DMS153 treated with DMSO at 0.1 percent for 48 hours (cell line): ENCODE results near the gene MED17.
"Not testable (repeated sequence)": the region's sequence is repeated elsewhere in the genome, so short reads cannot be mapped to it uniquely, and the experiment has no call there.

Experiments
- DNase-seq: peaks from one replicate; lab custom pipeline; 2025; ENCODE audit not compliant: unreplicated experiment; lab: John Stamatoyannopoulos, UW

The MED17 gene, protein sequence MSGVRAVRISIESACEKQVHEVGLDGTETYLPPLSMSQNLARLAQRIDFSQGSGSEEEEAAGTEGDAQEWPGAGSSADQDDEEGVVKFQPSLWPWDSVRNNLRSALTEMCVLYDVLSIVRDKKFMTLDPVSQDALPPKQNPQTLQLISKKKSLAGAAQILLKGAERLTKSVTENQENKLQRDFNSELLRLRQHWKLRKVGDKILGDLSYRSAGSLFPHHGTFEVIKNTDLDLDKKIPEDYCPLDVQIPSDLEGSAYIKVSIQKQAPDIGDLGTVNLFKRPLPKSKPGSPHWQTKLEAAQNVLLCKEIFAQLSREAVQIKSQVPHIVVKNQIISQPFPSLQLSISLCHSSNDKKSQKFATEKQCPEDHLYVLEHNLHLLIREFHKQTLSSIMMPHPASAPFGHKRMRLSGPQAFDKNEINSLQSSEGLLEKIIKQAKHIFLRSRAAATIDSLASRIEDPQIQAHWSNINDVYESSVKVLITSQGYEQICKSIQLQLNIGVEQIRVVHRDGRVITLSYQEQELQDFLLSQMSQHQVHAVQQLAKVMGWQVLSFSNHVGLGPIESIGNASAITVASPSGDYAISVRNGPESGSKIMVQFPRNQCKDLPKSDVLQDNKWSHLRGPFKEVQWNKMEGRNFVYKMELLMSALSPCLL

DNA sequence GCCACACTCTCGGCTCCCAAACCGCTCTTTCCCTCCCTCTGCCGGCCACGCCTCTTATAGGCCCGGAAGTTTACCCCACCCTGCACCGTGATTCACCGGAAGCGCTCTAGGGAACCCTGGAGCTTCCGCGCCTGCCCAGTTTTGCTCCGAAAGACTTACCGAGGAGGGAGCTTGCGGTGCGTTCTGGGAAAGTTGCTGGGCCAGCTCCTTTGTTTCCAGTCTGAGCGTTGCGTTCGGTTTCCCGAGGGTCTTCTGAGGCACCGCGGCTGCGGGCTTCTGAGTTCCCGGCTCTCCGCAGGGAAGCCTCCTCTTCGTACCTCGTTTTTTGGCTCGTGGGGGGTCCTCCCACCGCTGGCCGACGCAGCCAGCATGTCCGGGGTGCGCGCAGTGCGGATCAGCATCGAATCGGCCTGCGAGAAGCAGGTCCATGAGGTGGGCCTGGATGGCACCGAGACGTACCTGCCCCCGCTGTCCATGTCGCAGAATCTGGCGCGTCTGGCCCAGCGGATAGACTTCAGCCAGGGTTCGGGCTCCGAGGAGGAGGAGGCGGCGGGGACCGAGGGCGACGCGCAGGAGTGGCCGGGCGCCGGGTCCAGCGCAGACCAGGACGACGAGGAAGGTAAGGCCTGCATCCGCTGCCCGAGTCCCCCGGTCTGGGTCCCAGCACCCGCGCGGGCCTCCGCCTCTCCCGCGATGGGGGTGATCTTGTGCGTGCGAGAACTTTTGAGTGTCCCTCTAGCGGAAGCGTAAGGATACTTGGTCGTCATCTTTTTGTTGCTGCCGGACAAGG lies at the start of gene MED17:
Gene MED17, plus strand, starts transcription at position 138 of the 790 bp plus-strand sequence. Its CDS starts 232 bp downstream, at position 370.
- peak; percentile 88 for DNase-seq

DNA sequence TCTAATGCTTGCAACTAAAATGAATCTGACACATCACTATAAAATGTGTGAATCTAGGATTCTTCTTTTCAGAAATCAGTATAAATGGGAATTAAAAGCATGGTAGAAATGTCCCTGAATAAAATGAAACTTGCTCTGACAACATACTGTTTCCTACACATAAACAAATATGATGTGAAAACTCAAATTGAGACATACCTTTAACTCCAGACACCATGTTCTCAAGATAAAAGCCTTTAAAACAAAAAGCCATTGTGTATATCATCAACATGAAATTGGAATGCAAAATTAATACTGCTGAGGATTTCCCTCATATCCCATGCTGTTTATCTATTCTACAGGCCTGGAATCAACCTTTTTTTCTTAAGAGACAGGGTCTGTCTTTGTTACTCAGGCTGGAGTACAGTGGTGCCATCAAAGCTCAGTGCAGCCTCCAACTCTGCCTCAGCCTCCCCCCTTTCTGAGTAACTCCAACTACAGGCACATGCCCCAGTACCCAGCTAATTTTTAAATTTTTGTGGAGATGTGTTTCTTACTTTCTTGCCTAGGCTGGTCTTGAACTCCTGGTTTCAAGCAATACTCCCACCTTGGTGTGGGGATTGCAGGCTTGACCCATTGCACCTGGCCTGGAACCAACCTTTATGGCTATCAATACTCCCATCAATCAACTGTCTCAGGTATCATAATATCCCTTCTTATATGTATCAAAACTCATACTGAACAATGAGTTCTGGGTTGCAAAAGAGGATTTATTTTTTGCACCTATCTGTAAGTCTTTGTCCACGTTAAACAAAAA lies 49.5 kb upstream of the MED17 start:
- no peak for DNase-seq

DNA sequence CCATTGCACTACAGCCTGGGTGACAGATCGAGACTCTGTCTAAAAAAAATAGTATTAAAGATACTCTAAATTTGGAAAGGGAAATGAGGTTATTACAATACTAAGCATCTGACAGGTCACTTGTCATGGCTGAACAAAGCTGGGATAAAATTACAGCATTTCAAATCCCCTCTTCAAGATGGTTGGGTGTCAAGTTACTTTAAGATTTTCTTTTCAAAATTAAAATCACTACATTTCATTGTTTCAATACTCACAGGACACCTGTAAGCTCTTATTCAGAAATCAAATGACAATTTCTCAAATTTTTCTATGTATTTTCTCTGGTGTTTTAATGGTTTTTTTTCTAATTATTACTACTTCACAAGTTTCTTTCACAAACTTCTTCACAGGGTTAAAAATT lies 48.5 kb upstream of the MED17 start:
- no peak for DNase-seq

DNA sequence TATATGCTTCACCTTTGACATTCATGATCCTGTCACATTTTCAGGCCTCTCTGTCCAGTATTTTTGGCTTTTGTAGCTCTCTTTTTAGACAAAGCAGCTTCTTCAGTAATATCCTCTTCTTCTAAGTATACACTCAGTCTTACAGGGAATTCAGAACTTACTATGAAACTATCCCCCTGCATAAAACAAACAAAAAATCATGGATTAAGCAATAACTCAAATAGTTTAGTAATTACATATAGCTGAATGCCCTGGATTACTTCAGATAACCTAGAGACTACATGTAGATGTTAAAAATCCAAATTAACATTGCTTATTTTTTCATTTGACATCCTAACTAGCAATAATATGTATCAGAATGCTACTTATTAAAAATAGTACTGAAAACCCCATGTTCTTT lies 48.0 kb upstream of the MED17 start:
- no peak for DNase-seq

DNA sequence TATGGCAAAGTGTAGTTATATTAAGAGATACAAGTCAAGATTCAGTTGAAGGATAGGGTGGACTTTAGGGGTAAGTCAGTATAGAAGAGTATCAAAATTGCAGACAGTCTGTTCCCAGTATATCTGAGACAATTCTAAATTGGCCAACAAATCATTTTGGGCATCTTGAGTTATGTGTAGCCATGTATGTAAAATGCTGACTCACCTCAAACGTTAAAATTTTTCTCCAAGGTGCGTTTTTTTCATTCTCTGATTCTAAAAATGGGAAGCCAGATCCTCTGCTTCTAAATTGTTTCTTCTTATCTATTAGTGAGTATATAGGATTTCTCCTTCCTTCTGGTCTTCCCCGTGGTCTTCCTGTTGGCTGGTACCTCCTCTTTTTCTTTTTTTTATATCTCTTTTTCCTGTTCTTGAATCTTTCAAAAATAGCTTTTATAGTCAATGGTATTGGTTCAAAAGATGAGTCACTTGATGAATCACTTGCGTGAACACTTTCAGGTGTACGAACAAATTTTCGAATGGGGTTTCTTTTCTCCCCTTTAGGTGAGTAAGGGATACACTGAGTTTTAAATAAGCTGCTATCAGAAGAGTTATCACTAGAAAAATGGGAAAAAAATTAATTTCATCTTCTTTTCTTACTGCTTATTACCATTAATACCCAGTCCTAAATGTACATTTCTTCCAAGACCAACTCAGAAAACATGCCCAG lies 46.0 kb upstream of the MED17 start:
- no peak for DNase-seq

DNA sequence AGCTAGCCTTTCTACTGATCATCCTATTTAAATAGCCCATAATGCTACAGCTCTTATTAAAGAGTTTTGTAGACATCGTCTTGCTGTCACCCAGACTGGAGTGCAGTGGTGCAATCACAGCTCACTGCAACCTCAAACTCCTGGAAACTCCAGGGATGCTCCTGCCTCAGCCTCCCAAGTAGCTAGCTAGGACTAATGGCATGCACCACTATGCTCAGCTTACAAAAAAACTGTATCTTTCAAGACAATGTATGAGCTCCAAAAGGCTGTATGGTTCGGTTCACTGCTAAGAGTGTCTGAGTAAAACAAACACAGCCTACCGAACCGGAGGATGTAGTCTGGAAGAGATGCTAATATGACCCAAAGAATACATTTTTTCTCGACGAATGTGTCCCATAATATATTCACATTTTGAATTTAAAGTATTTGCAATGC lies 45.4 kb upstream of the MED17 start:
- no peak for DNase-seq

DNA sequence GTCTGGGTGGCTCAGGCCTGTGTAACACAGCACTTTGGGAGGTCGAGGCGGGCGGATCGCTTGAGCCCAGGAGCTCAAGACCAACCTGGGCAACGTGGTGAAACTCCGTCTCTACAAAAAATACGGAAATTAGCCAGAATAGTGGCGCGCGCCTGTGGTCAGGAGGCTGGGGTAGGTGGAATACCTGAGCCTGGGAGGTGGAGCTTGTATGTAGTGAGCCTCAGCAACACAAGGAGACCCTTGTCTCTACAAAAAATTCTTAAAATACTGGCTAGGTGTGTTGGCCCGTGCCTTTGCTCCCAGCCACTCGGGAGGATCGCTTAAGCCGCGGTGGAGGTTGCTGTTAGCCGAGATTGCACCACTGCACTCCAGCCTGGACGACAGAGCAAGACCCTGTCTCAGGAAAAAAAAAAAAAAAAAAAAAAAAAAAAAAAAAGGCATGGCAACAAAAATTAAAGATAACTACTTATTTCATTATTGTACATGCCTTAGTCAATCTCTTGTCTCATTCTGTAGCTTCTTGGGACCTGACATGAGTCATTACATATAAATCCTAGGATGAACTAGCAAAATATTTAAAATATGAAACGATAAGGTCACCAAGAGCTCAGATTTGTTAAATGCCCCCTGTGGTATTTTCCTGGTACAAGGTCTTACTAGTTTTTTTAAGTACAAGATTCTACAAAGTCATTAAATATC lies 43.9 kb upstream of the MED17 start:
- no peak for DNase-seq

DNA sequence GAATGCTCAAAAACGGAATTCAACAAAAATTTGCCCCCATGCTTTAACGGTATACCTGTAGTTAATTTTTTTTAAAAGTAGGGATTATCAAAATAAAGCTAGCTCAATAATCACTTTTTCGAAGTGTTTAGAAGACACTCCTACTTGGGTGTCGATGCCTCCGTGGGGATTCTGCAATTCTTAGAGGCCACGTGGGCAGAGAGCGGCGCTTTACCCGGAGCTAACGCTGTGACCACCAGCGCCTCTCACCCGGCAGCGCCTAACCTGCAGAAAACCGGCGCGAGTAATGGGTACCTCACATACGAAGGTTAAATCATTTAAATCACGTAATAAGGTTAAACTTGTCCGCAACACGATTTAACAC lies 43.4 kb upstream of the MED17 start:
- peak; percentile 7 for DNase-seq

DNA sequence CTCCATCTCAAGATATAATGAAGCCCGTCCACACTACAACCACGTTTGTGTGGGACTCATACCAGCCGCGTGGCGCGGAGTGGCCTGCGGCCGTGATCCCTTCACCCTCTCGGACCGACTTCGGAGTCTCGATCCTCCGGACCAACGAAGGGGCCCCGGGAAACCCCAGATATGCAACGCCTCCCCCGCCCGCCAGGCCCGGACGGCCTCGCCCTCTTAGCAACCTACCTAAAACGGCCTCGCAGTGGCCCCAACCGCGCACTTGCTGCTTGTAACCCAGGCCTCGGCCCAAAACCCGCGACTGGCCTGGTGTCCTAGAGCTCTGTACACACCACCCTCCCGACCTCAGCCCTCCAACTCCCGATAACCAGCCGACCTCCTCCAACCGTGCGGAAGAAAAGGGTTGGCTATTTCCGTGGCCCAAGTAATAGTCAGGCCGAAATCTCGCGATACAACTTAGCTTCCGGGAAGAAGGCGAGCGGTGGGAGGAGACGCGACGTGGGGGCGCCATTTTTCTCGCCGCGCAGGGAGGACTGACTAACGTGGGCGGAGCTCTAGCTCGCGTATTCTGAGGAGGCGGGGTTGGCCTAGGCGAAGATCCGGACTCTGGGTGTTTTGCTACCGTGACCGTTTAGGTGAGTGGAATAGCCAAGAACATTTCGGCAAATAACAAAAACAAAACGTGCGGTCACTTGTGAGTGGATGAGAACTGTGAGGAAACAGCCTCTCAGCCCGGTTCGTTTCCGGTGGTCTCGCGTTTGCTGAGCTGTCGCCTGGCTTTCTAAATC lies 42.8 kb upstream of the MED17 start, which contains the start of the genes C11orf54 and TAF1D:
Gene C11orf54, plus strand, starts transcription at position 579 of the 788 bp plus-strand sequence. CDS start 5,722 bp downstream, outside the sequence.
Gene TAF1D, minus strand, starts transcription at position 402 of the 788 bp plus-strand sequence. CDS start 2,191 bp downstream, outside the sequence.
- DNase-seq = peak; percentile 95

DNA sequence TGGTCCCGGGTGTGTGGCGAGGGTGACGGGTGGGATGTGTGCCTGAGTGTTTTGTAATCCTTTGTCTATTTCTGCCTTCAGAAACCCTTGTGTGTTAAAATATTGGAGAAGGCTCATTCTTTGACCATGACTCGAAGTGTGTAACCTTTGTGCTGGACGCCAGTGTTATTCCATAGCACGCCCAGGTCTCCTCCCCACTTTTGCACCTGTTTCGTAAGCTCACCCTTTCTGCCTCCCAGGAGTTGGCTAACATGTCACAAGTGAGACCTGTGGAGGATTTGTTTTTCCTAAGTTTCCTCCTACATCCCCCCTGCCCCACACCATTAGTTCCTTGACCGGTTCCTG lies 42.2 kb upstream of the MED17 start:
- DNase-seq = peak; percentile 29

DNA sequence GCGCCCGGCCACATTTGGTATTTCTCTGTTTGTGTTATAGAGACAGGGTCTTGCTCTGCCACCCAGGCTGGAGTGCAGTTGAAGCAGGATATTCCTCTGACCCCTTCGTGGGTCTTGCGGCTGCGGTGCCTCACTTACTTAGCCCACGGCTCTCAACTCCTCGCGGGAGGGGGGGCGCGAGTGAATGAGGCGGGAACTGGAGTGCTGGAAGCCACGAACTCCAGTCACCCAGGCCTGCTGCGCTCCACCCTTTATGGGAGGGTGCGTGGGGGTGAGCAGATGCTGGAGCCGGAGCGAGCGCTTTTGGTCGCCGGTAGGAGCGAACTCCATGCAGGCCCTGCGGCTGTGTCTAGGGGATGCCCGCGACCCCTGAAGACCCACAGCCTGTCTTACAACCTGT lies 40.8 kb upstream of the MED17 start:
- DNase-seq = no peak

DNA sequence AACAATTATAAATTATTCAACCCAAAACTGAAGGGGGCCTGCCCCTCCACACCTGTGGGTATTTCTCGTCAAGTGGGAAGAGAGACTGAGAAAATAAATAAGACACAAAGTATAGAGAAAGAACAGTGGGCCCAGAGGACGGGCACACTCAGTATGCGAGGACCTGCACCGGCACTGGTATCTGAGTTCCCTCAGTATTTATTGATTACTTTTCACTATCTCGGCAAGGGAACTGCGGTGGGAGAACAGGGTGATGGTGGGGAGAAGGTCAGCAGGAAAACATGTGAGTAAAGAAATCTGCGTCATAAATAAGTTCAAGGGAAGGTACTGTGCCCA lies 39.4 kb upstream of the MED17 start:
- DNase-seq = no peak

DNA sequence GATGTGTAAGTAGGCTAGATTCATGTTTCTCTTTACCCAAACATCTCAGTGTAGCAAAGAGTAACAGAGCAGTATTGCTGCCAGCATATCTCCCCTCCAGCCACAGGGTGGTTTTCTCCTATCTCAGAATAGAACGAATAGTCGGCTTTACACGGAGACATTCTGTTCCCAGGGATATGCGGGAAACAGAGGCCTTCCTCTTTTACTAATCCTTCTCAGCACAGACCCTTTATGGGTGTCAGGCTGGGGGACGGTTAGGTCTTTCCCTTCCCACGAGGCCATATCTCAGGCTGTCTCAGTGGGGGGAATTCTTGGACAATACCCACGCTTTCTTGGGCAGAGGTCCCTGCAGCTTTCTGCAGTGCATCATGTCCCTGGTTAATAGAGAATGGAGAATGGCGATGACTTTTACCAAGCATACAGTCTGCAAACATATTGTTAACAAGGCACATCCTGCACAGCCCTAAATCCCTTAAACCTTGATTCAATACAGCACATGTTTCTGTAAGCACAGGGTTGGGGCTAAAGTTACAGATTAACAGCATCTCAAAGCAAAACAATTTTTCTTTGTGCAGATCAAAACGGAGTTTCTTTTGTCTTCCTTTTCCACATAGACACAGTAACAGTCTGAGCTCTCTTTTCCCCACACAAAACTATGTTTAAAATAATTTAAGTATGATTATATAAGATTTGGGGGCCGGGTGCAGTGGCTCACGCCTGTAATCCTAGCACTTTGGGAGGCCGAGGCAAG lies 38.9 kb upstream of the MED17 start:
- DNase-seq = not testable (repeated sequence)

DNA sequence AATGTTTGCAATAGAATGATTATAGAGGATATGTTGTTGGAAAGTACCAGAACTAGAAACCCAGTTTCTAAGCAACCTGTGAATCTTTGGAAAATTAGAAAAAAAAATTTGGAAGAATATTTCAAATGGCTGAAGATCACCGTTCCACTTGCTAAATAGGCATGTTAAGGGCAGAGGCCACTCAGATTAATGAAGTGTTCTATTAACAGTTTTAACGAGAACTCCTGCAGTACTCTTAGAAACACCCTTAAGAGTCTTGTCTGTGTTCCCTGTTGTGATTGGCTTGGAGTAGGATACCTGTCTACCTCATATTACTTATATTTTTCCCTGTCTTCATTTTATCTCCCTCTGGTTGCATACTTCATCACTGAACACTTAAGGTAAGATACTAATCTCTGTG lies 38.0 kb upstream of the MED17 start:
- DNase-seq = no peak

DNA sequence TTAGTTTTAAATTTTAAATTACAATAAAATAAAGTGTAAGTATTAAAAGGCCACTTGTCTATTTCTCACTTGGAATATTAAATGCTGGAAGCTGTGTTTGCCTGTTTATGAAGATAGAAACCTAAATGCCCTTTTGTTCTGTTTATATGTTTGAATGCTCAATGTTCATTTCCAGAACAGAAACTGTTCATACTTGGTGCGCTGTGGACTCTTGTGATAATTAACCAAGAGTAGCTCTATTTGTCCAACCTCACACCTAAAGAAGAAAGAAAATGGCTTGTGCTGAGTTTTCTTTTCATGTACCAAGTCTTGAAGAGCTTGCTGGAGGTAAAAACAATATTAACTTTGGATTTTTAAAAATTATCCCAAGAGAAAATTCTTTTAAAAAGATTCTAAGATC lies 37.0 kb upstream of the MED17 start:
- DNase-seq = no peak

DNA sequence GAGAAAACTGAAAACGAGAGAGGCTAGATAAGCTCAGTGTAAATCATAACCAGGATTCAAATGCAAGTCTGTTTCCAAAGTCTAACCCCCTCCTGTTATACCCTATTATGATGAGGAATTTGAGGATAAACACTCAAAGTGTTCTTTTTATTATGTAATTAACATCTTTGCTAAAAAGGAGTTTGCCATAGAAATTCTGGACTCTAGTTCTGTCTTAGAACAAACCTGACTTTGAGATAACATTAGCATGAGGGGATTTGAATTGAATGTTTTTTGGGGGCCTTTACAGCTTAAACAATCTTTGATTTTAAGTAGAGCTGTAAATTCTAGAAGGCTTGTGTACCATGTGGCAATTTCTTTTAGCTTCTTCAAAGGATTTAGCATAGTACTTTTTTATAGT lies 33.1 kb upstream of the MED17 start:
- DNase-seq = no peak

DNA sequence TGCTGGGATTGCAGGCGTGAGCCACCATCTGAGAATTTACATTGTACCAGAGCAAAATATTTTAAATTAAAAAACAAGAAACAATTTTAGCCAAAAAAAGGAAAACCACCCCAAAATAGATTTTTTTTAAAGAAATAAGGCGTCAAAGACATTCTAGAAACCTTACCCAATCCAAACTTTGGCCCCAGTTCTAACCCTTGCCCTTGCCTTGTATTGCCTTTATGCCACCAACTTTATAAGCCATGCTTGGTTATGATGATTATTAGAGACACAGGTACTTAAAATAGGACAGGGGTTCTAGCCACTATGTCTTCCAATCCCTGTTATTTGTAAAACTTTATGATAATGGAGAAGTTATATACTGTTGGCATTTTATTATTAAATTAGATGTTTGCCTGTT lies 30.8 kb upstream of the MED17 start:
- no peak for DNase-seq

DNA sequence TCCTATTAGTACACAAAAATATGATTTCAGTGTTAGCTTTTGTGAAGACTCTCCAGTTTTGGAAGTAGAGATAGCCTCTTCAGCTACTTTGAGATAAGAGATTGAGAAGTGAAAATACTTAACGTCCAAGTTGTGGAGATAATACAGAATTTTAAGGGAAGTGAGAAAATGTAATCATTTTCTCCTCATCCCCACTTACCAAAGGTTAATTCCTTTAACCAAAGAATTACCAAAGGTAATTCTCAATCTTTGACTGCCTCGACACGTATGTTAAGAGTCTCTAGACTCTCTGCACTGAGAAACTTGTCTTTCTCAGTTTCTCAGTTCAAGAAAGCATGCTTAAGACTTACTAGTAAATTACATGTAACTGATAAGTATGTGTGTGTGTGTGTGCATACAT lies 27.3 kb upstream of the MED17 start:
- DNase-seq = no peak
